ENCODE measurements around the gene TIMM13. TPM values are rescaled to one million over a fixed set of nuclear protein-coding genes. Genes with fewer than 3 reads are reported as not detected.

Gene TIMM13
- total RNA-seq, 4 donors from 2014 or later = 23.7 to 60.3 (median 46.8) TPM

- Histone ChIP-seq H3K4me1 (peaks cover 3 to 4% of the 10 kb centered on the region in 2 donors), H3K27ac (no peak overlapping the region), H3K27me3 (no peaks in the 10 kb centered on the region), H3K36me3 (no peaks in the 10 kb centered on the region), H3K4me3 (no peak overlapping the region), H3K9me3 (no peaks in the 10 kb centered on the region)
- TF ChIP-seq CTCF (IDR thresholded peaks at IDR 0.05 in 4 of 5, conservative IDR thresholded peaks at IDR 0.05 in 1 of 5) (no peak), POLR2A (IDR thresholded peaks at IDR 0.05) (no peak)
- no peak for DNase-seq
- in situ Hi-C loops (cut with MboI; ENCODE audit: low sequenced_read_pairs in 4 of 4) = no loop called here
- ATAC-seq = no peak
- intact Hi-C loops (cut with DNase I; ENCODE audit: low total_unique reads) = loop anchor here (5.0 kb wide), 1 partner anchor 112 kb away; no protein-coding TSS in a partner anchor
Measured at GRCh38 chr19:2444251-2445002, 17.0 kb upstream of the TIMM13 start.

GRCh38 chr19:2443785-2444182 lies 16.4 kb upstream of the TIMM13 start:
- Histone ChIP-seq H3K4me3 (no peak overlapping the region), H3K27ac (no peak overlapping the region), H3K4me1 (peaks cover 3 to 4% of the 10 kb centered on the region in 2 donors), H3K36me3 (no peaks in the 10 kb centered on the region), H3K27me3 (no peaks in the 10 kb centered on the region), H3K9me3 (no peaks in the 10 kb centered on the region)
- in situ Hi-C loops (cut with MboI; ENCODE audit: low sequenced_read_pairs in 4 of 4) = no loop called here
- no peak for TF ChIP-seq POLR2A (IDR thresholded peaks at IDR 0.05)
- intact Hi-C loops (cut with DNase I; ENCODE audit: low total_unique reads) = no loop called here
- no peak for ATAC-seq
- DNase-seq = no peak

GRCh38 chr19:2443116-2443784 lies 15.9 kb upstream of the TIMM13 start:
- Histone ChIP-seq H3K4me3 (no peak overlapping the region), H3K9me3 (no peaks in the 10 kb centered on the region), H3K27me3 (no peaks in the 10 kb centered on the region), H3K27ac (no peak overlapping the region), H3K36me3 (peaks cover 0 to under 1% of the 10 kb centered on the region in 2 donors), H3K4me1 (peaks cover 3 to 4% of the 10 kb centered on the region in 2 donors)
- intact Hi-C loops (cut with DNase I; ENCODE audit: low total_unique reads) (no loop called here), in situ Hi-C loops (cut with MboI; ENCODE audit: low sequenced_read_pairs in 4 of 4) (no loop called here)
- no peak for DNase-seq
- no peak for TF ChIP-seq CTCF (IDR thresholded peaks at IDR 0.05 in 4 of 5, conservative IDR thresholded peaks at IDR 0.05 in 1 of 5)
- no peak for TF ChIP-seq POLR2A (IDR thresholded peaks at IDR 0.05)
- no peak for ATAC-seq

GRCh38 chr19:2441096-2441752 lies 13.8 kb upstream of the TIMM13 start:
- in situ Hi-C loops (cut with MboI; ENCODE audit: low sequenced_read_pairs in 4 of 4) = no loop called here
- H3K9me3 ChIP-seq = no peaks in the 10 kb centered on the region
- no peaks in the 10 kb centered on the region for H3K27me3 ChIP-seq
- H3K27ac ChIP-seq = no peak overlapping the region
- no peak overlapping the region for H3K4me3 ChIP-seq
- ATAC-seq = no peak
- peaks cover 0 to 16% of the 10 kb centered on the region in 2 donors for H3K36me3 ChIP-seq
- intact Hi-C loops (cut with DNase I; ENCODE audit: low total_unique reads) = no loop called here
- H3K4me1 ChIP-seq = peaks cover 2 to 4% of the 10 kb centered on the region in 2 donors
- TF ChIP-seq CTCF (IDR thresholded peaks at IDR 0.05 in 4 of 5, conservative IDR thresholded peaks at IDR 0.05 in 1 of 5) (no peak), POLR2A (IDR thresholded peaks at IDR 0.05) (no peak)
- no peak for DNase-seq

- DNase-seq = no peak
- intact Hi-C loops (cut with DNase I; ENCODE audit: low total_unique reads) = no loop called here
- no peak for ATAC-seq
- TF ChIP-seq CTCF (IDR thresholded peaks at IDR 0.05 in 4 of 5, conservative IDR thresholded peaks at IDR 0.05 in 1 of 5) (no peak), POLR2A (IDR thresholded peaks at IDR 0.05) (no peak)
- H3K9me3 ChIP-seq = no peaks in the 10 kb centered on the region
- H3K27ac ChIP-seq = no peak overlapping the region
- no peak overlapping the region for H3K4me3 ChIP-seq
- no peaks in the 10 kb centered on the region for H3K27me3 ChIP-seq
- H3K4me1 ChIP-seq = no peaks in the 10 kb centered on the region
- H3K36me3 ChIP-seq = peaks cover 0 to 16% of the 10 kb centered on the region in 2 donors
- in situ Hi-C loops (cut with MboI; ENCODE audit: low sequenced_read_pairs in 4 of 4) = no loop called here
Measured at GRCh38 chr19:2440515-2440914, 13.1 kb upstream of the TIMM13 start.
